K562 (cell line): ENCODE results near the gene RDH16. TPM values are rescaled to one million over a fixed set of nuclear protein-coding genes. Genes with fewer than 3 reads are reported as not detected.

ENCODE experiments used
- ATAC-seq: fragments of 200-7000 bp; cut with Tn5 transposase; 3 replicates; pipeline ENCODE4 v1.9.1; 2020; ENCODE audit warnings: moderate library complexity
- BruUV-seq: library from RNA; stranded (reverse); fragments of 400-500 nt; replicated peaks from 2 replicates; lab custom pipeline; 2021; lab: Mats Ljungman, UMichigan
- CTCF ChIA-PET: fragments of 300-600 bp; formaldehyde crosslinking; extraction: SDS; loops from one replicate; lab custom pipeline; 2021; ENCODE audit warnings: low intra/inter-chr PET ratio; lab: Yijun Ruan, JAX
- POLR2A ChIA-PET: fragments of 300-600, 350-650 bp; sonication (Branson Sonifier 250); formaldehyde crosslinking; extraction: SDS; loops from one replicate; lab custom pipeline; 2021; ENCODE audit warnings: antibody characterized with exemption, inconsistent platforms; lab: Yijun Ruan, JAX
- DNase-seq, 4 experiments: peaks; one replicate each; pipeline versions ENCODE4 v3.0.0 to v3.0.0-alpha.2; 2011 to 2018; ENCODE audit warnings: low spot score in 3 of 4, mixed read lengths in 3 of 4; ENCODE audit errors: extremely low read depth in 1 of 4
- FAIRE-seq: peaks from 2 replicates; lab custom pipeline; 2011; peaks lifted over from hg19 to GRCh38; lab: Jason Lieb, UNC
- H2AFZ ChIP-seq: 2 replicates; pipeline ENCODE4 v1.6.0; 2011; ENCODE audit warnings: low read depth, low read length, control low read depth, inconsistent platforms
- H3K27ac ChIP-seq: fragments of 200-600 bp; 3 replicates; pipeline ENCODE4 v1.8.0; 2011; ENCODE audit warnings: low read depth, mild to moderate bottlenecking, control low read depth, inconsistent platforms, low read length, moderate library complexity, mixed read lengths; ENCODE audit errors: extremely low read depth
- H3K27me3 ChIP-seq, 2 experiments: fragments of 300-600 bp in 1 of 2; 2 replicates in 1 of 2; 3 replicates in 1 of 2; pipeline versions ENCODE4 v1.6.0 to v1.8.0; 2011; ENCODE audit warnings: inconsistent platforms in 2 of 2, low read length in 2 of 2, mild to moderate bottlenecking in 1 of 2, mixed read lengths in 1 of 2, moderate library complexity in 1 of 2; ENCODE audit not compliant: control insufficient read depth in 2 of 2, insufficient read depth in 2 of 2
- H3K36me3 ChIP-seq: fragments of 300-600 bp; 3 replicates; pipeline ENCODE4 v1.8.0; 2011; ENCODE audit warnings: mild to moderate bottlenecking, low read length, inconsistent platforms; ENCODE audit not compliant: control insufficient read depth, insufficient read depth
- H3K4me1 ChIP-seq, 2 experiments: fragments of 200-600 bp in 1 of 2; replicated peaks in 1 of 2; 2 replicates in 1 of 2; 3 replicates in 1 of 2; pipeline versions ENCODE4 v1.5.1 to v1.8.0; 2011; ENCODE audit warnings: inconsistent platforms in 2 of 2, low read length in 2 of 2, mild to moderate bottlenecking in 1 of 2, mixed read lengths in 1 of 2, moderate library complexity in 1 of 2; ENCODE audit not compliant: control insufficient read depth in 2 of 2, insufficient read depth in 2 of 2
- H3K4me2 ChIP-seq: 2 replicates; pipeline ENCODE4 v1.6.1; 2011; ENCODE audit warnings: low read length, control low read depth, inconsistent platforms, mixed read lengths; ENCODE audit not compliant: insufficient read depth
- H3K4me3 ChIP-seq: fragments of 200-600 bp; sonication (generic), shearing (Covaris generic); 2 replicates; pipeline ENCODE4 v1.5.1; 2016; ENCODE audit warnings: control low read depth, inconsistent platforms
- H3K79me2 ChIP-seq: fragments of 200-600 bp; 3 replicates; pipeline ENCODE4 v1.8.0; 2011; ENCODE audit warnings: low read length, inconsistent platforms; ENCODE audit not compliant: control insufficient read depth, insufficient read depth
- H3K9ac ChIP-seq, 2 experiments: 2 replicates each; pipeline versions ENCODE4 v1.6.0 to v1.6.1; 2011; ENCODE audit warnings: low read depth in 2 of 2, low read length in 2 of 2, control low read depth in 1 of 2, inconsistent platforms in 1 of 2, mild to moderate bottlenecking in 1 of 2, mixed read lengths in 1 of 2; ENCODE audit not compliant: insufficient read depth in 1 of 2
- H3K9me1 ChIP-seq: one replicate; pipeline ENCODE4 v1.6.0; 2011; ENCODE audit warnings: inconsistent platforms, mild to moderate bottlenecking, low read length, moderate library complexity; ENCODE audit not compliant: control insufficient read depth, insufficient read depth
- H3K9me3 ChIP-seq: replicated peaks from 2 replicates; pipeline ENCODE4 v1.5.1; 2011; ENCODE audit warnings: low read depth, low read length, inconsistent platforms; ENCODE audit not compliant: control insufficient read depth, insufficient read depth
- H4K20me1 ChIP-seq: replicated peaks from 2 replicates; pipeline ENCODE4 v1.6.1; 2011; ENCODE audit warnings: low read length, inconsistent platforms, mixed read lengths; ENCODE audit not compliant: control insufficient read depth, insufficient read depth
- C11orf30 ChIP-seq: fragments of 450-650 bp; IDR thresholded peaks from 2 replicates; pipeline ENCODE4 v1.6.1; 2016; ENCODE audit warnings: low read depth, mild to moderate bottlenecking
- ETS2 ChIP-seq: IDR thresholded peaks from 2 replicates; pipeline ENCODE4 v1.6.1; 2016; ENCODE audit warnings: borderline replicate concordance, missing genetic modification characterization, mild to moderate bottlenecking, moderate library complexity, missing compliant biosample characterization; ENCODE audit not compliant: poor library complexity, severe bottlenecking
- MAFF ChIP-seq: IDR thresholded peaks from 2 replicates; pipeline ENCODE4 v1.6.1; 2012; ENCODE audit warnings: low read length, improper control_type of control experiment
- RAD21 ChIP-seq, 2 experiments: fragments of 250-450 bp in 1 of 2; fragments of 450-650 bp in 1 of 2; sonication (Bioruptor Pico) in 1 of 2; formaldehyde crosslinking in 1 of 2; IDR thresholded peaks in 1 of 2; conservative IDR thresholded peaks in 1 of 2; 2 replicates each; pipeline versions ENCODE4 v1.4.0 to v1.8.0; 2020 to 2022; ENCODE audit warnings: mild to moderate bottlenecking in 2 of 2, moderate library complexity in 1 of 2
- ZNF316 ChIP-seq: fragments of 450-650 bp; IDR thresholded peaks from 2 replicates; pipeline ENCODE4 v1.6.1; 2016
- WGBS: fragments of 100-300 bp; shearing (Covaris generic); methylation state at CpG from one replicate; pipeline ENCODE4 v1.1.6; 2016; ENCODE audit warnings: low coverage, mixed read lengths; ENCODE audit not compliant: insufficient coverage; ENCODE audit errors: missing lambda C conversion rate; 5-methylcytosine and 5-hydroxymethylcytosine counted together
- in situ Hi-C: fragments of 300-500 bp; cut with MboI; formaldehyde crosslinking; loops from 4 replicates; pipeline ENCODE4 v1.15.0; 2018; ENCODE audit warnings: inconsistent platforms, mixed read lengths
- intact Hi-C: fragments of 100-400 bp; cut with micrococcal nuclease; formaldehyde crosslinking; loops from 2 replicates; pipeline ENCODE4 v1.14.2; 2022
- polyA plus RNA-seq, 8 experiments: library from polyadenylated mRNA; depleted of rRNA in 4 of 8; stranded (reverse) in 5 of 8; unstranded in 3 of 8; fragments of >200 nt; fragmentation: Nextera tagmentation in 2 of 8; fragmentation: Illumina TruSeq in 1 of 8; extraction: Ambion mirVana in 2 of 8; extraction: Trizol in 1 of 8; gene quantifications; 2 replicates each; pipeline versions ENCODE4 v1.2.1 to v1.2.3, GENCODE V29; 2011 to 2014; ENCODE audit warnings: inconsistent platforms in 1 of 8, missing spikeins in 1 of 8
- total RNA-seq, 7 experiments: library from RNA; depleted of rRNA in 6 of 7; stranded (reverse); fragments of >200 nt in 6 of 7; fragmentation: Illumina TruSeq in 2 of 7; extraction: Trizol in 2 of 7; gene quantifications; 2 replicates each; pipeline versions ENCODE4 v1.2.1 to v1.2.3, GENCODE V29; 2011 to 2021; ENCODE audit warnings: low replicate concordance in 1 of 7

Gene RDH16
- total and polyA plus RNA-seq, 9 of the 15 experiments (the other 6 are each of a cell fraction or from before 2014, with no cell fraction given): 0.11 to 0.52 (median 0.22) TPM; not detected in 1

DNA sequence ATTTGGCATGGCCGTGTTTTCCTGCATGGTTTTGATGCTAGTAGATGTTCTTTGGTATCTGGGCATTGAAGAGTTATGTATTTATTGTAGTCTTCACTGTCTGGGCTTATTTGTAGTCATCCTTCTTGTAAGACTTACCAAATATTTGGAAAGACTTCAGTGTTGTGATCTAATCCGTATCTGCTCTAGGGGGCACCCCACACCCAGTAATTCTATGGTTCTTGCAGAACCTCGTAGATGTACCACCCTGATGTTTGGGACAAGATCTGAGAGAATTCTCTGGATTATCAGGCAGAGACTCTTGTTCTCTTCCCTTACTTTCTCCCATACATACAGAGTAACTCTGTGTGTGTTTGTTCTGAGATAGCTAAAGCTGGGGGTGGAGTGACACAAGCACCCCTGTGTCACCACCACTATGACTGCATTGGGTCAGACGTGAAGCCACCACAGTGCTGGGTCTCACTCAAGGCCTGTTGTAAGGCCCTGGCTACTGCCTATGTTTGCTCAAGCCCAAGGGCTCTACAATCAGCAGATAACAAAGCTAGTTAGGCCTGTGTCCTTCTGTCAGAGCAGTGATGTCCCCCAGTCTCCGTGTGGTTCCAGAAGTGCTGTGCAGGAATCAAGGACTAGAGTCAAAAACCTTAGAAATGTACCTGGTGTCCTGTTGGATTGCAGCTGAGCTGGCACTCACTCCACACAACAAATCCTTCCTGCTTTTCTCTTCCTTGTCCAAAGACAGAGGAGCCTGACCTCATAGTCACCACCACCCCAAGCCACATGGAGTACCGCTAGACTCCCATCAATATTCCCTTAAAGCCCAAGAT is 9.6 kb downstream of the RDH16 start (continued):
- TF ChIP-seq RAD21 (CRISPR knock-in tag; conservative IDR thresholded peaks at IDR 0.05 in 1 of 2, IDR thresholded peaks at IDR 0.05 in 1 of 2): peak; percentile 36 to 78; a peak in 3 of 4 replicates

DNA sequence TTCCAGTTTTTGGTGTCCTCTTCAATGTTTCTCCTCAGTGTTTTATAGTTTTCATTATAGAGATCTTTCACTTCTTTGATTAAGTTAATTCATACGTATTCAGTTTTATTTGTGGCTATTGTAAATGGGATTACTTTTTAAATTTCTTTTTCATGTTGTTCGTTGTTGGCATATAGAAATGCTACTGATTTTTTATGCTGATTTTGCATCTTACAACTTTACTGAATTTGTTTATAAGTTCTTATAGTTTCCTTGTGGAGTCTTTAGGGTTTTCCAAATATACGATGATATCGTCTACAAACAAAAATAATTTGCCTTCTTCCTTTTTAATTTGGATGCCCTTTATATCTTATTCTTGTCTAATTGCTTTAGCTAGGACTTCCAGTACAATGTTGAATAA is 13.5 kb downstream of the RDH16 start:
- DNase-seq (no peak), FAIRE-seq (no peak), ATAC-seq (no peak)
- TF ChIP-seq ZNF316 (peak; percentile 87), ETS2 (tag) (no peak), MAFF (peak; percentile 7; the same call in 1 of the 2 replicates), C11orf30 (peak; percentile 71)
- POLR2A ChIA-PET: no interaction called here
- H3K79me2 ChIP-seq: no peaks in the 10 kb centered on the region
- no peaks in the 10 kb centered on the region; the same call in 1 of the 2 replicates for H3K9me3 ChIP-seq
- peaks cover 9 to 11% of the 10 kb centered on the region in 2 experiments for H3K4me1 ChIP-seq
- BruUV-seq: no TSS peak
- H3K9me1 ChIP-seq: no peaks in the 10 kb centered on the region
- H3K4me2 ChIP-seq: no peak overlapping the region
- H4K20me1 ChIP-seq: no peaks in the 10 kb centered on the region
- no peaks in the 10 kb centered on the region for H3K27me3 ChIP-seq
- CTCF ChIA-PET: no interaction called here
- no peak overlapping the region for H3K9ac ChIP-seq
- no peaks in the 10 kb centered on the region for H3K36me3 ChIP-seq
- in situ Hi-C loops (no loop called here), intact Hi-C loops (no loop called here)
- no peak overlapping the region for H3K4me3 ChIP-seq
- H3K27ac ChIP-seq: no peak overlapping the region
- H2AFZ ChIP-seq: no peak overlapping the region
- 62% methylated on average over 4 of the region's 4 CpGs for WGBS
